Measurements from ENCODE around the gene TSHZ2.

DNA sequence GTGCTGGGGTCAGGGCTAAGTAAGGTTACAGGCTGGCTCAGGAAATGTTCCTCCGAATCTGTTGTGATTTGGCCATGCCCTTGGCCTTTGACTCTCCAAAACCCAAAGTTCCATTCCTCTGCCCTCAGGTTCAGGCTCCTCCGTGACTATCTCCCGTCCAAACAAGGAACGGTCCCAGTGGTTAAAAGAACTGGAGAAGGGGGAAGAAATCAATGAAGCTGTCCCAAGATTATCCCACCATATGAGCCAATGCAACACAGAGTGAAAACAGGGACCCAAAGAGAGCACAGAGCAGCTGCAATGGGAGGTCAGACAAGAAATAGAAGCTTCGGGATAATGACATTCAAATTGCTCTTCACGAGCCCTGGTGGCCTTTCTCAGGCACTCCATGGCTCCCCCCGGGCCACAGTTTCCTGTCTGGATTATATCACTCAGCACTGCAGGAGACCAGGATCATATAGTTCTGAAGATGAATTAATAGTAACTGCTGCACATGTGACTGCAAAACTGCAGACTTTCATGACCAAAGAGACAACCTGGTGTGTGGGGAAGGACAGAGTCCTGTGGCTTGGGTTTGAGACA is 410.2 kb downstream of the TSHZ2 start:
- TF ChIP-seq CTCF (IDR thresholded peaks at IDR 0.05) (no peak), POLR2AphosphoS5 (IDR thresholded peaks at IDR 0.05) (no peak), POLR2A (IDR thresholded peaks at IDR 0.05) (no peak)
